NCI-H2196 (cell line): ENCODE data around the gene VSIG2.

Experiments used
- DNase-seq: peaks from one replicate; lab custom pipeline; 2025; ENCODE audit not compliant: unreplicated experiment; lab: John Stamatoyannopoulos, UW

VSIG2 gene

DNA sequence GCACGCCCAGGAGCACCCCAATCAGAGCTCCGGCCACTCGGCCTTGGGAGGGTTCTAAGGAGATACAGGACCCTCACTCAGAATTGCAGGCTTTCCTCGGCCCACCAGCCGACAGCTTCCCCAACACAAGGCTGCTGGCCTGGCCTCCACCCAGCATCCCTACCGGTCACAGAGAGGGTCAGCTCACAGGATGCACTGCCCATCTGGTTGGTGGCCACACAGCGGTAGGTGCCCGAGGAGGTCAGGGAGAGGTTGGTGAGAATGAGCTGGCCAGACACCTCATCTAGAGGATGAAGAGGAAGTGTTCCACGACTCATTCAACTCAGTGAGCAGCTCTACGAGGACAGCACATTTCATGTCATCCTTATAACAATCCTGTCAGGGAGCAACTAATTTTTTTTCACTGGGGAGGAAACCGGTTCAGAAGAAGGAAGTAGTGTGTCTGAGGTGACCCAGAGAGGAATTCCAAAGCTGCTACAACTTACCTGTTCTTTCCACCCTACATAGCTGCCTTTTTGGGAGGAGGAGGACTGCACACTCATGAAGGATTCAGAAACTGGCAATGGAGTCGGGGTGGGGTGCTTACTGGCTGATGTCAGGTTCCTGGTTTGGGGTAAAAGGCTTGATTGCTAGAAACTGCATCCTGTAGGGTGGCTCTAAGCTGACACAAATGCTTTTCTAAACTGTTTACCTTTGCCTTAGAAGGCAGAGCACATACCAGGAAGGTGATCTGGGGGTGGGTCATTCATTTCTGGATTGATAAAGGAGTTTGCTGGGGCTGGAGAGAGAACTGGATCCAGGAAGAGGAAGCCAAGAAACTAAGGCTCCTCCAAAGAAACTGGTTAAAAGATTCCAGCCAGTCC lies 3.3 kb downstream of the VSIG2 start:
- DNase-seq = no peak

- DNase-seq = no peak
Measured at GRCh38 chr11:124748100-124748418, 4.0 kb downstream of the VSIG2 start.

- no peak for DNase-seq
Measured at GRCh38 chr11:124747406-124748099, 4.5 kb downstream of the VSIG2 start.

DNA sequence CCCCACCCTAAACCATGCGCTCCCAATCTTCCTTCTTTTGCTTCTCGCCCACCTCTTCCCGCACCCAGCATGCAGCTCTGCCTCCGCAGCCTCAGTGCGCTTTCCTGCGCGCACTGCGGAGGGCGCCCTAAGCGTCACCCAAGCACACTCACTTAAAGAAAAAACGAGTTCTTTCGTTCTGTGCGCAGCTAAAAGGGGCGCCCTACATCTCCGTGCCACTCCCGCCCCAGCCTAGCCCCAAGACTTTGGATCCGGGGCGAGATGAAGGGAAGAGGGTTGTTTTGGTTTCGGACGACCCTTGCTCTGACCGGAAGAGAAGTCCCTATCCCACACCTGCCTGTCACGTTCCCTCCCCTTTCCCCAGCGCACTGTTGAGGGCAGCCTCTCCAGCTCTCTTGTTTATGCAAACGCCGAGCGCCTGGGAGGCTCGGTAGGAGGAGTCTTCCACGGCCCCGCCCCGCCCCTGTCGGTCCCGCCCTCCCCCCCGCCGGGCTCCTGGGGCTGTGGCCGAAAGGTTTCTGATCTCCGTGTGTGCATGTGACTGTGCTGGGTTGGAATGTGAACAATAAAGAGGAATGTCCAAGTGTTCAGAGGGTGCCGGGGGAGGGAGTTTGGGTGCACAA lies 5.3 kb downstream of the VSIG2 start:
- DNase-seq = peak; percentile 78

- no peak for DNase-seq
Measured at GRCh38 chr11:124745835-124746620, 6.0 kb downstream of the VSIG2 start.

DNA sequence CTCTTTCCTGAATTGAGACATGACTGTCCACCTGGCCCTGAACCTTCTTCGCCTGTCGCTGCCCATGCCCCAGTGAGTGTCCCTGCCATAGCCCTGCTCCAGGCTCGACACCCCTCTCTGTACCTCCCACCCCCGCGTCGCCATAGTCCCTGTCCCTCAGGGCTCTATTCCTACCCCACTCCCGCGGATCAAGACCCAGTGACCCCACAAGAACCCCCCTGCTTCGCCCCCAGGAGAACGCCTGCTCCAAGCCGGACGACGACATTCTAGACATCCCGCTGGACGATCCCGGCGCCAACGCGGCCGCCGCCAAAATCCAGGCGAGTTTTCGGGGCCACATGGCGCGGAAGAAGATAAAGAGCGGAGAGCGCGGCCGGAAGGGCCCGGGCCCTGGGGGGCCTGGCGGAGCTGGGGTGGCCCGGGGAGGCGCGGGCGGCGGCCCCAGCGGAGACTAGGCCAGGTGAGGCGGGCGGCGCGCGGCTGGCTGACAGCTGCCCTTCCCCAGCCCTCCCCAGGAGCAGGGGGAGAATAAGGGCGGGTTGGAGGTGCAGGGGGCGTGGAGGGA lies 6.7 kb downstream of the VSIG2 start:
- DNase-seq = no peak

DNA sequence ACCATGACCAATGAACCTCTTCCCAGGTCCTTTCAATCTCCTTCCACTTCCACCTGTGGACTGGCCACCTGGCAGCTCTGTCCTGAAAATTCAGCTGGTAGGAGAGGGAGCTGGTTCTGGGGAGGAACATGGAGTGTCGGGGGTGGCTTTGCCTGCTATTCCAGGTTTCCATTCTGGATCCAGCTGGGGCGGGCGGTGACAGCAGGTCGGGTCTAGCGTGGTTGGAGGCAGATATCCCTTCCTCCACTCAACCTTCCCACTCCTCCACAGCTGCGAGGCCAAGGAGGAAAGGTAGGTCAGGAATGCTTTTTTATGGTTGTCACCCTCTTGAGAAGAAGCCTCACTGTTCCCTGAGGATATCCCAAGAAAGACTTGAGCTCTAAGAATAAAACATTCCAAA lies 9.0 kb downstream of the VSIG2 start:
- DNase-seq = no peak

DNA sequence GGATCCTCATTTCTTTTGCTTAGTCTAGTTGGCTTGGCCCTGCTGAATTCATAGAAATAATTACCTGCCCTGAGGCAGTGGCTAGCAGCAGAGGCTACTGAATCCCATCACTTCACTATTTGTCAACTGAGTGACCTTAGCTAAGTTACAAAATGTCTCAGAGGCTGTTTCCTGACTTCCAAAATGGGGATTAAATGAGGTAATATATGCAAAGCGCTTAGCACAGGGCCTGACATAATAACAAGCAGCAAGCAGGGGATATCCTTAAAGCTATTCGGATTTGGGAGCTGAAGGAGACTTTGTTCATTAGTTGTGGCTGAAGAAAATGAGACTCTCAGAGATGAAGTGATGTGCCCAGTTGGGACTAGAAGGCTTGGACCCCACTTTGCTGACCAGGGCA lies 9.5 kb downstream of the VSIG2 start:
- no peak for DNase-seq

GRCh38 chr11:124740277-124740882 lies 11.7 kb downstream of the VSIG2 start:
- DNase-seq = no peak

- peak; percentile 98 for DNase-seq
Measured at GRCh38 chr11:124739479-124740276, 12.4 kb downstream of the VSIG2 start, which contains the start of gene NRGN. TSS of gene NRGN (plus strand) at chr11:124739942. CDS start at chr11:124740085, 143 bp downstream.

- DNase-seq = no peak
Measured at GRCh38 chr11:124738713-124739478, 13.2 kb downstream of the VSIG2 start.

GRCh38 chr11:124737638-124738305 lies 14.3 kb downstream of the VSIG2 start:
- DNase-seq = no peak

DNA sequence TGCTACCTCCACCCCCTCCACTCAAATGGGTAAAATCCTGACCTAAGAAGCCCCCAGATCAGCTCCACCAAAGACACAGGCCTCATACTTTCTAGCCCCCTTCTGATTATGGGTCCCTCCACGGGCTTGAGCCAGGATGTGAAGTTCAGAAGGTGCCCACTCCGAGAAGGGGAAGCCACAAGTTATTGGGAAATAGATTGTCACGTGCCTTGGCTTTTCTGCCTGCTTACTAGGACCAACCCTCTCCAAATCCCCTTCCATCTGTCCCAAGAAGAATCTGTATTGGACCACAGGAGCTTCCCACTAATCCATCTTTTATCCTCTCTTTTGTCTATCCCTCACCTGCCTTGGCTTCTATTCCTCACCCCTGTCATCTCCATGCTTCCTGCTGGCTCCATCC lies 15.3 kb downstream of the VSIG2 start:
- no peak for DNase-seq

DNA sequence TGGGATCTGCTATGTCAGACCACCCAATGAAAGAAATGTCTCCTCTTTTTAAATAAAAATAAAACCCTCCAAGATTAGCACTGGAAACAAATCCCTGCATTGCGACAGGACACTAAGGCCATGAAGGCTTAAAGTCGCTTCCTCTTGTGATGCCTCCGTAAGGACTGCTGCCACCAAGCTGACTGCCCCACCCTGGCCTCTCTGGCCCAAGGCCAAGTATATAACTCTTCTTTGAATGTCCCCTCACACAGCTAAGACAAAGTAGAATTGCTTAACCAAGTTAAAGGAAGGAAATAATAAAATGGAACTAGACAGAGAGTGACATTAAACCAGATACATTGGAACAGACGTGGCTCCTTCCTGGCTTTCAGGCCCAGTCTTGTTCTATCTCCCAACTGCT lies 19.8 kb downstream of the VSIG2 start:
- DNase-seq = no peak

DNA sequence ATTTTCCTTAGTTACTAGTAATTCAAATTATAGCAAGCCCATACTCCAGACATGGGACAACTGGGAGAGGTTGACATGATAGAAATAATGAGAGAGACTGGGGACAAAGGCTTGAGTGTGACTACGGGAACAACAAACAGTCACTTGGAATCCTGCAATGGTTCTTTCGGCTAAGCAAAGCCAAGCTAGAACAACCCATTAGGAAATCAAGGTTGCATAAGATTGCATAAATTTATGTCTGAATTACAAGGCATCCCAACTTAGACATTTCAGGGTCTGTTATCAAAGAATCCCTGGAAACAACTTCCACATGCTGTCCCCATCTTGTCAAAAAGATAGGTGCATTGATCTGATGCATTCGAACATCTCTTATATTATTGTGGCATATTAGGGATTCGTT lies 22.5 kb downstream of the VSIG2 start:
- no peak for DNase-seq

DNA sequence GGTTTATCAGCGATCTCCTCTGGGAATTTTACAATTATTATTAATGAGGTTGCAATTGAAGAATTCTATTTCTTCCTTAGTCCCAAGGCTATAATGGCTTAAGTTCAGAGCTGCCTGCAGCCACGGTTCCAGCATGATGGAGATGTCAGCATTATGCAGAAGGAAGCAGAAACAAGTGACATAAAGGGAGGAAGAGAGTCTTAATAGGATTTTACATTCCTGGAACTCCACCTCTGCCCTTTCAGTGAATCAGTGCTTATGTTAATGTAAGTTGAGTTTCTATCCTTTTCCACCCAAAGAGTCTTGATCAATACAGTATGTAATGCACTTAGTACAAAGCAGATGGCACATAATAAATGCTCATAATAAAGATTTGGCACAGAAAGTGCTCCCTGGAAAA lies 23.9 kb downstream of the VSIG2 start:
- DNase-seq = no peak

DNA sequence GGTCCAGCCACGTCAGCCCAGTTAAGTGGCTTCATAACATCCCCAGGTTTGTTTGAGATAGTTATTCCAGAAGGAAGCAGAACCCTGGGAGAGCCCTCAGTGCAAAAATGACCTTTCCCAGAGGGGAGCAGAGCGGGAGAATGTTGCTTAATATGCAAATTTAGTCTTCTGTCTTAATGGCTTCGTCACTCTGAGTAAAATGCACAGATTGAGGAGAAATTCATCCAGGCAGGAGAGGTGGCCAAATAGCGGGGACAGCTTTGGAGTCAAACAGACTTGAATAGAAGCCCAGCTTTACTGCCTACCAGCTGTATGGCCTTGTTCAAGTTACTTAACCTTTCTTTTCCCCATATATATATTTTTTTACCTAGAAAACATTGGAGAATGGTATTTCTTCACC lies 24.6 kb downstream of the VSIG2 start:
- no peak for DNase-seq

GRCh38 chr11:124725719-124726105 lies 26.3 kb downstream of the VSIG2 start:
- no peak for DNase-seq
